HG03521 (cell line): ENCODE measurements around the gene RAVER1.

ENCODE experiments used
- ATAC-seq: cut with Tn5 transposase; IDR thresholded peaks from one replicate; pipeline ENCODE4 v1.9.1; 2021; ENCODE audit warnings: mild to moderate bottlenecking, moderate library complexity; ENCODE audit not compliant: unreplicated experiment

Gene RAVER1

GRCh38 chr19:10270616-10271394, 62.5 kb downstream of the RAVER1 start, which contains the start of gene ICAM1:
Gene ICAM1, plus strand, starts transcription at chr19:10271120. Its CDS starts 40 bp downstream, at chr19:10271160.
- peak; percentile 46 for ATAC-seq

GRCh38 chr19:10270180-10270615, 63.1 kb downstream of the RAVER1 start:
- peak; percentile 34 for ATAC-seq

GRCh38 chr19:10269333-10270179, 63.8 kb downstream of the RAVER1 start:
- ATAC-seq = peak; percentile 38

GRCh38 chr19:10268071-10268470, 65.3 kb downstream of the RAVER1 start:
- no peak for ATAC-seq

GRCh38 chr19:10266706-10267105, 66.6 kb downstream of the RAVER1 start:
- ATAC-seq = no peak
